Activated gamma-delta T cell (primary cell): ENCODE results near the gene ATF6.

Experiments used
- DNase-seq: peaks from one replicate; lab custom pipeline; 2025; lab: John Stamatoyannopoulos, UW

ATF6 gene

GRCh38 chr1:161940866-161941591 is 174.9 kb downstream of the ATF6 start:
- DNase-seq: no peak

DNA sequence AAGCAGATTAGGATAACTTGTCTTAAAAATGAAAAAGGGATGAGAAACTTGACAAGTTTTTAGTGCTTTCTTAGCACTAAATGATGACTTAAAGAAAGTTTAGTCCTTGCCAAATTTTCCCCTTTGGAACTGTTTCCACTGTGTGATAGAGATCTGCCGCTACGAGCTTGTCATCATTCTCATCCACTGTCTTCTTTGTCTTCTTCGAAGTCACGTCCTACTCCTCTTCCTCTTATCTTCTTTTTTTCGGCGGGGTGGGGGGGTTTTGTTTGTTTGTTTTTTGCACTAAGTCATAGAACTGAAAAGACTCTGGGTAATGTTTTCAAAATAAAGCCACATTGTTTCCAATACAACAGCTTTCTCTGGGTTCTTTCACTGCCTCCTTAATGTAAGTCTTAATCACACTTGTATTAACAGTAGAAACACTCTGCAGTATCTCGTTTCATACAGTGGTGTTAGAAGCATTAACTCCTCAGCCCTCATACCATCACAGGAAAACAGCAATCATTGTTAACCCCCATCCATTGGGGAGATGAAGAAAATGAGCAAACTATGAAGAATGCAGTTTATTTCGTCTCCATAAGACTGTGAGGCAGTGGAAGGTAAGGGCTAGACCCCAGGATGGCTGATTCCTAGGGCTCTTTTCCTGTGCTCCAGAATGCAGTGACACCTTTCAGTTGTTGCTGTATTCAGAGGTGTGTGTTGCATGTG is 175.8 kb downstream of the ATF6 start:
- no peak for DNase-seq

GRCh38 chr1:161943737-161944136 is 177.6 kb downstream of the ATF6 start:
- DNase-seq: no peak

- no peak for DNase-seq
Observed at GRCh38 chr1:161944381-161944780, 178.3 kb downstream of the ATF6 start.

DNA sequence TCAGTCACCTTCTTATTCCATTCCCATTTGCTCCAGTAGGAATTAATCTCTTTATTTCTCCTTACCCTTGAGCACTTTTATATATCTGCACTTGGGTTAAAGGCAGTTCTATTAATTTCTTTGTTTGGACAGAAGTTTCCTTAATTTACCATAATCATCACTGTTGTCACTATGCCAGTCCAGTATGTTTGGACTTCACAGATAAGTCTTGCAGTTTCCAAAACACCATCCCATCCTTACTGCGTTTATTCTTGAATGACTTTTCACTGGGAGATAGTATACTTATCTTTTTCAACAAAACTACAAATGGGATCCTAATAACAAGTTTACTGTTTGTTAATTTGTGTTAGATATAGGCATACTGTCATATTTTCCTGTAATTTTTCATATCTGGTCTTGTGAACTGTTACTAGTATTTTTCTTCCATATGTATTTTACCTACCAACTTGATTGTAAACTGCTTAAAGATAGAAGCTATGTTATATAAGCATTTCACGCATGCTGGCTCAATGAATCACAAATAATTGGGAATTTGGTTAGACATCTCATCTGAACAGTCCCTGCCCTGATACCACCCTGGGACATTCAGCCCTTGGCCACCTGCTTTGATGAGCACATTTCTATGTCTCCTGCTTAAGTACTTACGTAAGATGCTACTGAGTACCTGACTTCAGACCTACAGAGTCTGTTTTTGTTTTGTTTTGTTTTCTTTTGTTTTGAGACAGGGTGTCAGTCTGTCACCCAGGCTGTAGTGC is 179.4 kb downstream of the ATF6 start:
- DNase-seq: no peak

- no peak for DNase-seq
Observed at GRCh38 chr1:161946071-161946987, 180.2 kb downstream of the ATF6 start.

DNA sequence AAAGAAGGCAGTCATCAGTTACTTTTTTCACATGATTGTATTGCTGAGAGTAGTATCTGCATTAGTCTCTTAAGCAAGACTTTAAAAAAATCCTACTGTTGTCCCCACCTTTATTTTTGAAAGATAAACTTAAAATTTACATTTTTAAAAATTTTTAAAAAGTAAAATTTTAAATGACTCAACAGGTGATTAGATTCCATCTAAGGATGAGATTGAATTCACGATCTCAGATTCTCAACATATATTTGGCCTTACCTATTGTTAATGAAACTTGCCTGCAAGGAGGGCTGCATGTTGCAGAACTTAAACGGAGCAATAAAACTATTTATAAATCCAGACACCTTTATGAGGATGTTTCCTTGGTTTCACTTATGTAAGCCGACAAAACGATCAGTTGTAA is 182.3 kb downstream of the ATF6 start:
- no peak for DNase-seq

GRCh38 chr1:161949548-161949947 is 183.4 kb downstream of the ATF6 start:
- no peak for DNase-seq

- no peak for DNase-seq
Observed at GRCh38 chr1:161950377-161950776, 184.3 kb downstream of the ATF6 start.

- no peak for DNase-seq
Observed at GRCh38 chr1:161951646-161952045, 185.5 kb downstream of the ATF6 start.

- no peak for DNase-seq
Observed at GRCh38 chr1:161952607-161953172, 186.6 kb downstream of the ATF6 start.

- DNase-seq: no peak
Observed at GRCh38 chr1:161953256-161953920, 187.3 kb downstream of the ATF6 start.

DNA sequence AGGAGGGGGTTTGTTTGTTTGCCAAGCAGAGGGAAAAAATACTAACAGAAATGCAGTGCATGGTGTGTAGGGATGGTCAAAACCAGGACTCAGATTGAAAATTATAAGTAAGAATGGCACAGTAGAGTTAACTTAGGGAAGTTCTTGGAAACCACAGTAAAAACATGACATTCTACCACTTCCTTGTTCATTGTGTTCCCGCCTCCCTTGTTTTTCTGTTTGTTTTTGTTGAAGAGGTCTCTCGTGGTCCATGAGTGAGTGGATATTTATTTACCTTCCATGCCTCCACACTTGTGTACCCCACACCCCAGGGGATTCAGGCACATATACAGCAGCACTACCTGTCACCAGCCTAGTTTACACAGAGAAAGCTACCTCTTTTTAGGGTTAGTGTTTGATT is 187.9 kb downstream of the ATF6 start:
- DNase-seq: no peak

- no peak for DNase-seq
Observed at GRCh38 chr1:161954466-161954865, 188.3 kb downstream of the ATF6 start.

DNA sequence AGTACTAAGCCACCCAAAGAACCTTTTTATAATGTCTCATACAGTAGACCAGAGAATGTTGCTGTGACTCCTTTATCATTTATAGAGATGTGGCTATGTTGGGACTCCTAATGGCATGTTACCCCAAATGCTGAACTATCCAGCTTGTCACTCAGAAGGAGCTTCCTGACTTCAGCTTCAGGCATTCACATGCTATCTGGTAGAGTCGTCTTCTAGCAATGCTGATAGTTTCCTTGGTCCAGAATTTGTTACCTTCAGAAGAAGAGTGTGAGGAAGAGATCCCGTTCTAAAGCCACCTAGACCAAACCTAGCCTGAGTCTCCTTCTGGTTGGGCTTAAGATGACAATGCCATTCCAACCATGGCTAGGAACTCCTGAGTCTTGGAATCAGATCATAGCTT is 189.5 kb downstream of the ATF6 start:
- DNase-seq: no peak

- DNase-seq: no peak
Observed at GRCh38 chr1:161956097-161956496, 190.0 kb downstream of the ATF6 start.

GRCh38 chr1:161956930-161957329 is 190.8 kb downstream of the ATF6 start:
- no peak for DNase-seq

DNA sequence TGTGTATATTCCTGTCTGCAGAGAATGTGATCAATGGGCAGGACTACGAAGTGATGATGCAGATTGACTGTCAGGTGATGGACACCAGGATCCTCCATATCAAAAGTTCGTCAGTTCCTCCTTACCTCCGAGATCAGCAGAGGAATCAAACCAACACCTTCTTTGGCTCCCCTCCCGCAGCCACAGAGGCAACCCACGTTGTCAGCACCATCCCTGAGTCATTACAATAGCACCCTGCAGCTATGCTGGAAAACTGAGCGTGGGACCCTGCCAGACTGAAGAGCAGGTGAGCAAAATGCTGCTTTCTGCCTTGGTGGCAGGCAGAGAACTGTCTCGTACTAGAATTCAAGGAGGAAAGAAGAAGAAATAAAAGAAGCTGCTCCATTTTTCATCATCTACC is 192.3 kb downstream of the ATF6 start:
- no peak for DNase-seq

- no peak for DNase-seq
Observed at GRCh38 chr1:161962091-161962887, 196.2 kb downstream of the ATF6 start.

GRCh38 chr1:161966067-161966466 is 199.9 kb downstream of the ATF6 start:
- no peak for DNase-seq
